HG03095 (cell line): ENCODE measurements around the gene DCLRE1C.
"Not testable (repeated sequence)": the region's sequence is repeated elsewhere in the genome, so short reads cannot be mapped to it uniquely, and the experiment has no call there.

ENCODE experiments used
- ATAC-seq: cut with Tn5 transposase; IDR thresholded peaks from one replicate; pipeline ENCODE4 v1.9.1; 2021; ENCODE audit warnings: moderate library complexity; ENCODE audit not compliant: unreplicated experiment

The DCLRE1C gene

GRCh38 chr10:14947268-14947667 is 6.6 kb downstream of the DCLRE1C start:
- ATAC-seq: no peak

GRCh38 chr10:14945108-14945507 is 8.8 kb downstream of the DCLRE1C start:
- no peak for ATAC-seq

- not testable (repeated sequence) for ATAC-seq
These were observed 11.0 kb downstream of the DCLRE1C start for GRCh38 chr10:14942950-14943338.

GRCh38 chr10:14942147-14942949 is 11.5 kb downstream of the DCLRE1C start:
- peak; percentile 97 for ATAC-seq

- not testable (repeated sequence) for ATAC-seq
These were observed 14.9 kb downstream of the DCLRE1C start for GRCh38 chr10:14938971-14939370.

- ATAC-seq: no peak
These were observed 17.3 kb downstream of the DCLRE1C start for GRCh38 chr10:14936584-14936983.

- no peak for ATAC-seq
These were observed 23.3 kb downstream of the DCLRE1C start for GRCh38 chr10:14930610-14931009.

GRCh38 chr10:14926722-14927416 is 27.0 kb downstream of the DCLRE1C start:
- ATAC-seq: peak; percentile 98

- ATAC-seq: no peak
These were observed 27.8 kb downstream of the DCLRE1C start for GRCh38 chr10:14926061-14926470.

GRCh38 chr10:14925268-14925667 is 28.6 kb downstream of the DCLRE1C start:
- ATAC-seq: no peak

GRCh38 chr10:14924013-14924412 is 29.9 kb downstream of the DCLRE1C start:
- ATAC-seq: no peak

- ATAC-seq: no peak
These were observed 34.9 kb downstream of the DCLRE1C start for GRCh38 chr10:14918964-14919363.

- ATAC-seq: no peak
These were observed 36.1 kb downstream of the DCLRE1C start for GRCh38 chr10:14917827-14918226.

GRCh38 chr10:14916600-14916999 is 37.3 kb downstream of the DCLRE1C start:
- no peak for ATAC-seq

- no peak for ATAC-seq
These were observed 42.1 kb downstream of the DCLRE1C start for GRCh38 chr10:14911801-14912200.

GRCh38 chr10:14910953-14911352 is 42.9 kb downstream of the DCLRE1C start:
- no peak for ATAC-seq

- ATAC-seq: no peak
These were observed 44.8 kb downstream of the DCLRE1C start for GRCh38 chr10:14909101-14909500.

- not testable (repeated sequence) for ATAC-seq
These were observed 46.3 kb downstream of the DCLRE1C start for GRCh38 chr10:14907591-14907990.

GRCh38 chr10:14906765-14907164 is 47.1 kb downstream of the DCLRE1C start:
- ATAC-seq: no peak

- no peak for ATAC-seq
These were observed 48.0 kb downstream of the DCLRE1C start for GRCh38 chr10:14905890-14906289.

- no peak for ATAC-seq
These were observed 49.0 kb downstream of the DCLRE1C start for GRCh38 chr10:14904864-14905263.

GRCh38 chr10:14904316-14904732 is 49.6 kb downstream of the DCLRE1C start:
- ATAC-seq: no peak
